CD4-positive, alpha-beta T cell treated with Interleukin-15 for 4 hours (primary cell): ENCODE measurements around the gene TMEM115.

ENCODE experiments used
- DNase-seq: peaks from one replicate; pipeline ENCODE4 v3.0.0-alpha.2; 2020; ENCODE audit warnings: low spot score

Gene TMEM115

GRCh38 chr3:50358911-50359759 lies at the start of gene TMEM115:
TSS of gene TMEM115 (minus strand) at chr3:50359521. CDS start at chr3:50359063, 458 bp downstream.
- DNase-seq: peak; percentile 97

GRCh38 chr3:50408443-50408944 lies 49.2 kb upstream of the TMEM115 start:
- no peak for DNase-seq

GRCh38 chr3:50406487-50406886 lies 47.2 kb upstream of the TMEM115 start:
- DNase-seq: no peak

GRCh38 chr3:50405249-50405648 lies 45.9 kb upstream of the TMEM115 start:
- DNase-seq: peak; percentile 3

GRCh38 chr3:50401978-50402595 lies 42.8 kb upstream of the TMEM115 start:
- DNase-seq: no peak

GRCh38 chr3:50396502-50396901 lies 37.2 kb upstream of the TMEM115 start:
- no peak for DNase-seq

GRCh38 chr3:50395070-50395860 lies 35.9 kb upstream of the TMEM115 start:
- no peak for DNase-seq

- DNase-seq: no peak
Observed at GRCh38 chr3:50393061-50393460, 33.7 kb upstream of the TMEM115 start.

GRCh38 chr3:50392101-50392715 lies 32.9 kb upstream of the TMEM115 start:
- DNase-seq: no peak

GRCh38 chr3:50390508-50391224 lies 31.3 kb upstream of the TMEM115 start:
- no peak for DNase-seq

- no peak for DNase-seq
Observed at GRCh38 chr3:50389414-50389767, 30.1 kb upstream of the TMEM115 start.

GRCh38 chr3:50388720-50389413 lies 29.5 kb upstream of the TMEM115 start:
- no peak for DNase-seq

- no peak for DNase-seq
Observed at GRCh38 chr3:50388016-50388719, 28.8 kb upstream of the TMEM115 start.

- no peak for DNase-seq
Observed at GRCh38 chr3:50385754-50386153, 26.4 kb upstream of the TMEM115 start.

GRCh38 chr3:50383750-50384149 lies 24.4 kb upstream of the TMEM115 start:
- DNase-seq: no peak

- DNase-seq: no peak
Observed at GRCh38 chr3:50382722-50383121, 23.4 kb upstream of the TMEM115 start.

- DNase-seq: no peak
Observed at GRCh38 chr3:50381383-50381782, 22.1 kb upstream of the TMEM115 start.

GRCh38 chr3:50380405-50381085 lies 21.2 kb upstream of the TMEM115 start:
- no peak for DNase-seq

GRCh38 chr3:50378757-50379156 lies 19.4 kb upstream of the TMEM115 start:
- no peak for DNase-seq

- no peak for DNase-seq
Observed at GRCh38 chr3:50378024-50378423, 18.7 kb upstream of the TMEM115 start.
